ENCODE measurements around the gene POLR2H.

GRCh38 chr3:184360070-184360928 is 1.2 kb upstream of the POLR2H start:
- TF ChIP-seq POLR2A (IDR thresholded peaks at IDR 0.05) (no peak), CTCF (IDR thresholded peaks at IDR 0.05) (no peak)

All from thyroid gland (tissue), 4 donors.